Measurements from ENCODE around the gene FDX2.

FDX2 gene

GRCh38 chr19:10270616-10271394, 45.0 kb downstream of the FDX2 start, which contains the start of gene ICAM1:
ICAM1 (plus strand) TSS chr19:10271120; CDS start chr19:10271160, 40 bp downstream.
- Histone ChIP-seq H3K9me3 (ENCODE audit: control insufficient read depth, low read length) (no peaks in the 10 kb centered on the region), H3K27me3 (ENCODE audit: control insufficient read depth in 1 of 2, insufficient read depth in 1 of 2, low read length in 2 of 2) (no peaks in the 10 kb centered on the region), H4K91ac (ENCODE audit: low read length) (peak within 1 kb of the TSS; percentile 70), H3K23ac (ENCODE audit: low read length in 2 of 2) (peak within 1 kb of the TSS in 1 of 2 experiments; percentile 59), H4K8ac (ENCODE audit: low read length) (peak within 1 kb of the TSS; percentile 96), H2AFZ (ENCODE audit: low read depth, low read length) (peak within 1 kb of the TSS; percentile 83), H3K14ac (ENCODE audit: low read length in 2 of 2) (peak within 1 kb of the TSS in 1 of 2 experiments; percentile 80), H2BK5ac (ENCODE audit: low read depth, low read length, poor library complexity, severe bottlenecking) (peak within 1 kb of the TSS; percentile 35), H3K36me3 (ENCODE audit: control insufficient read depth in 1 of 2, insufficient read depth in 2 of 2, low read depth in 1 of 2, low read length in 2 of 2) (peaks cover 9 to 11% of the 10 kb centered on the region in 2 experiments), H3K9ac (ENCODE audit: low read length) (peak within 1 kb of the TSS; percentile 84), H3K79me1 (replicated peaks; ENCODE audit: low read length, poor library complexity, severe bottlenecking) (no peaks in the 10 kb centered on the region), H2BK15ac (ENCODE audit: low read depth, poor library complexity, severe bottlenecking) (peak within 1 kb of the TSS; percentile 75), H2AK5ac (ENCODE audit: low read length, severe bottlenecking) (peak within 1 kb of the TSS; percentile 49), H3K27ac (ENCODE audit: low read length, poor library complexity, severe bottlenecking) (no peak within 1 kb of the TSS), H3K18ac (ENCODE audit: low read depth in 1 of 2, low read length in 2 of 2) (peak within 1 kb of the TSS; percentile 71 to 94), H3K4me3 (ENCODE audit: insufficient read depth in 1 of 2, low read depth in 1 of 2, low read length in 2 of 2) (peak within 1 kb of the TSS; percentile 43 to 79), H2BK120ac (ENCODE audit: low read depth, low read length) (peak within 1 kb of the TSS; percentile 91), H3K4ac (ENCODE audit: low read depth in 1 of 2, low read length in 2 of 2) (peak within 1 kb of the TSS; percentile 84 to 89), H3K4me1 (ENCODE audit: control insufficient read depth, insufficient read depth, low read depth, low read length) (peaks cover 23% of the 10 kb centered on the region), H3K4me2 (ENCODE audit: low read length, poor library complexity, severe bottlenecking) (peak within 1 kb of the TSS; percentile 79), H2BK12ac (ENCODE audit: low read length in 2 of 2) (peak within 1 kb of the TSS; percentile 51 to 96)
- 8% methylated on average over 51 of the region's 51 CpGs for WGBS
- DNase-seq: peak; percentile 94

GRCh38 chr19:10270180-10270615, 45.6 kb downstream of the FDX2 start:
- H3K4me1 ChIP-seq (ENCODE audit: control insufficient read depth, insufficient read depth, low read depth, low read length): peaks cover 23% of the 10 kb centered on the region
- peak overlapping the region; percentile 17 for H2AK5ac ChIP-seq (ENCODE audit: low read length, severe bottlenecking)
- 19% methylated on average over 30 of the region's 37 CpGs for WGBS
- peak overlapping the region; percentile 44 for H2BK120ac ChIP-seq (ENCODE audit: low read depth, low read length)
- peak; percentile 46 for DNase-seq
- peak overlapping the region; percentile 60 to 94 for H3K18ac ChIP-seq (ENCODE audit: low read depth in 1 of 2, low read length in 2 of 2)
- H2BK12ac ChIP-seq (ENCODE audit: low read length in 2 of 2): peak overlapping the region; percentile 51 to 96
- H3K4me3 ChIP-seq (ENCODE audit: insufficient read depth in 1 of 2, low read depth in 1 of 2, low read length in 2 of 2): peak overlapping the region in 1 of 2 experiments; percentile 79
- H3K36me3 ChIP-seq (ENCODE audit: control insufficient read depth in 1 of 2, insufficient read depth in 2 of 2, low read depth in 1 of 2, low read length in 2 of 2): peaks cover 8 to 9% of the 10 kb centered on the region in 2 experiments
- no peak overlapping the region for H3K23ac ChIP-seq (ENCODE audit: low read length in 2 of 2)
- peak overlapping the region; percentile 20 for H2AFZ ChIP-seq (ENCODE audit: low read depth, low read length)
- H2BK5ac ChIP-seq (ENCODE audit: low read depth, low read length, poor library complexity, severe bottlenecking): no peak overlapping the region
- no peaks in the 10 kb centered on the region for H3K27me3 ChIP-seq (ENCODE audit: control insufficient read depth in 1 of 2, insufficient read depth in 1 of 2, low read length in 2 of 2)
- H3K4ac ChIP-seq (ENCODE audit: low read depth in 1 of 2, low read length in 2 of 2): peak overlapping the region; percentile 74 to 84
- peak overlapping the region; percentile 96 for H4K8ac ChIP-seq (ENCODE audit: low read length)
- H3K4me2 ChIP-seq (ENCODE audit: low read length, poor library complexity, severe bottlenecking): no peak overlapping the region
- peak overlapping the region; percentile 44 for H2BK15ac ChIP-seq (ENCODE audit: low read depth, poor library complexity, severe bottlenecking)
- H3K9me3 ChIP-seq (ENCODE audit: control insufficient read depth, low read length): no peaks in the 10 kb centered on the region
- no peaks in the 10 kb centered on the region for H3K79me1 ChIP-seq (replicated peaks; ENCODE audit: low read length, poor library complexity, severe bottlenecking)
- peak overlapping the region; percentile 70 for H4K91ac ChIP-seq (ENCODE audit: low read length)
- H3K27ac ChIP-seq (ENCODE audit: low read length, poor library complexity, severe bottlenecking): no peak overlapping the region
- H3K9ac ChIP-seq (ENCODE audit: low read length): peak overlapping the region; percentile 84
- H3K14ac ChIP-seq (ENCODE audit: low read length in 2 of 2): no peak overlapping the region

- Histone ChIP-seq H2BK12ac (ENCODE audit: low read length in 2 of 2) (peak overlapping the region; percentile 51 to 96), H2AFZ (ENCODE audit: low read depth, low read length) (peak overlapping the region; percentile 20), H3K9me3 (ENCODE audit: control insufficient read depth, low read length) (no peaks in the 10 kb centered on the region), H3K79me1 (replicated peaks; ENCODE audit: low read length, poor library complexity, severe bottlenecking) (no peaks in the 10 kb centered on the region), H4K8ac (ENCODE audit: low read length) (peak overlapping the region; percentile 96), H3K4me2 (ENCODE audit: low read length, poor library complexity, severe bottlenecking) (peak overlapping the region; percentile 72), H3K4ac (ENCODE audit: low read depth in 1 of 2, low read length in 2 of 2) (peak overlapping the region; percentile 74 to 84), H3K27me3 (ENCODE audit: control insufficient read depth in 1 of 2, insufficient read depth in 1 of 2, low read length in 2 of 2) (no peaks in the 10 kb centered on the region), H3K4me1 (ENCODE audit: control insufficient read depth, insufficient read depth, low read depth, low read length) (peaks cover 23% of the 10 kb centered on the region), H4K91ac (ENCODE audit: low read length) (peak overlapping the region; percentile 65), H2BK15ac (ENCODE audit: low read depth, poor library complexity, severe bottlenecking) (peak overlapping the region; percentile 44), H2BK5ac (ENCODE audit: low read depth, low read length, poor library complexity, severe bottlenecking) (no peak overlapping the region), H3K27ac (ENCODE audit: low read length, poor library complexity, severe bottlenecking) (no peak overlapping the region), H2BK120ac (ENCODE audit: low read depth, low read length) (peak overlapping the region; percentile 9), H3K14ac (ENCODE audit: low read length in 2 of 2) (no peak overlapping the region), H3K18ac (ENCODE audit: low read depth in 1 of 2, low read length in 2 of 2) (peak overlapping the region; percentile 60 to 94), H3K23ac (ENCODE audit: low read length in 2 of 2) (no peak overlapping the region), H3K4me3 (ENCODE audit: insufficient read depth in 1 of 2, low read depth in 1 of 2, low read length in 2 of 2) (peak overlapping the region in 1 of 2 experiments; percentile 79), H3K36me3 (ENCODE audit: control insufficient read depth in 1 of 2, insufficient read depth in 2 of 2, low read depth in 1 of 2, low read length in 2 of 2) (peaks cover 2% of the 10 kb centered on the region in 2 experiments), H2AK5ac (ENCODE audit: low read length, severe bottlenecking) (peak overlapping the region; percentile 17), H3K9ac (ENCODE audit: low read length) (peak overlapping the region; percentile 84)
- WGBS: 8% methylated on average over 59 of the region's 59 CpGs
- peak; percentile 92 for DNase-seq
Measured at GRCh38 chr19:10269333-10270179, 46.3 kb downstream of the FDX2 start.

Data from mesenchymal stem cell (in vitro differentiated cells and primary cell).